NCI-H2196 (cell line): ENCODE data around the gene CCDC102B.
"Not testable (repeated sequence)": the region's sequence is repeated elsewhere in the genome, so short reads cannot be mapped to it uniquely, and the experiment has no call there.

ENCODE experiments used
- DNase-seq: peaks from one replicate; lab custom pipeline; 2025; ENCODE audit not compliant: unreplicated experiment; lab: John Stamatoyannopoulos, UW

The CCDC102B gene

GRCh38 chr18:68797871-68798270, at the start of gene CCDC102B:
Gene CCDC102B, plus strand, starts transcription at chr18:68798080. Its CDS starts 38,684 bp downstream, at chr18:68836764.
- DNase-seq: peak; percentile 6

GRCh38 chr18:68757126-68757525, 40.8 kb upstream of the CCDC102B start:
- no peak for DNase-seq

- DNase-seq: no peak
Observed at GRCh38 chr18:68759308-68759707, 38.6 kb upstream of the CCDC102B start.

GRCh38 chr18:68763083-68763482, 34.8 kb upstream of the CCDC102B start:
- no peak for DNase-seq

- no peak for DNase-seq
Observed at GRCh38 chr18:68764016-68764415, 33.9 kb upstream of the CCDC102B start.

GRCh38 chr18:68766433-68766832, 31.4 kb upstream of the CCDC102B start:
- no peak for DNase-seq

GRCh38 chr18:68769461-68769860, 28.4 kb upstream of the CCDC102B start:
- no peak for DNase-seq

GRCh38 chr18:68772268-68772667, 25.6 kb upstream of the CCDC102B start:
- no peak for DNase-seq

GRCh38 chr18:68778280-68778886, 19.5 kb upstream of the CCDC102B start:
- no peak for DNase-seq

- no peak for DNase-seq
Observed at GRCh38 chr18:68779169-68779568, 18.7 kb upstream of the CCDC102B start.

- no peak for DNase-seq
Observed at GRCh38 chr18:68780802-68781635, 16.9 kb upstream of the CCDC102B start.

GRCh38 chr18:68783506-68783905, 14.4 kb upstream of the CCDC102B start:
- no peak for DNase-seq

GRCh38 chr18:68784071-68784470, 13.8 kb upstream of the CCDC102B start:
- no peak for DNase-seq

GRCh38 chr18:68790290-68790689, 7.6 kb upstream of the CCDC102B start:
- not testable (repeated sequence) for DNase-seq

GRCh38 chr18:68791801-68792200, 6.1 kb upstream of the CCDC102B start:
- no peak for DNase-seq

GRCh38 chr18:68793951-68794350, 3.9 kb upstream of the CCDC102B start:
- DNase-seq: no peak

GRCh38 chr18:68796936-68797690, 767 bp upstream of the CCDC102B start:
- DNase-seq: no peak

GRCh38 chr18:68800075-68800474, 2.2 kb downstream of the CCDC102B start:
- DNase-seq: no peak

GRCh38 chr18:68803356-68803755, 5.5 kb downstream of the CCDC102B start:
- DNase-seq: no peak

- DNase-seq: no peak
Observed at GRCh38 chr18:68817584-68817983, 19.7 kb downstream of the CCDC102B start.

GRCh38 chr18:68818584-68818983, 20.7 kb downstream of the CCDC102B start:
- DNase-seq: no peak

GRCh38 chr18:68822926-68823325, 25.0 kb downstream of the CCDC102B start:
- no peak for DNase-seq
